DND-41 (cell line): ENCODE measurements around the gene CMTM3.

ENCODE experiments used
- ATAC-seq: fragments of 200-7000 bp; cut with Tn5 transposase; 3 replicates; pipeline ENCODE4 v1.9.1; 2021; ENCODE audit warnings: low read depth; ENCODE audit not compliant: insufficient read depth
- DNase-seq: peaks from one replicate; pipeline ENCODE4 v3.0.0-alpha.2; 2020
- H2AFZ ChIP-seq: 2 replicates; pipeline ENCODE4 v1.6.0; 2012; ENCODE audit warnings: low read depth, low read length
- H3K27ac ChIP-seq: 2 replicates; pipeline ENCODE4 v1.5.1; 2012; ENCODE audit warnings: low read length, inconsistent platforms
- H3K27me3 ChIP-seq: fragments of 200-600 bp; sonication (generic); 2 replicates; pipeline ENCODE4 v1.6.0; 2012; ENCODE audit warnings: low read length, mild to moderate bottlenecking, inconsistent platforms; ENCODE audit not compliant: insufficient read depth, poor library complexity
- H3K36me3 ChIP-seq: 2 replicates; pipeline ENCODE4 v1.5.1; 2012; ENCODE audit warnings: low read length, inconsistent platforms; ENCODE audit not compliant: insufficient read depth
- H3K4me1 ChIP-seq: 2 replicates; pipeline ENCODE4 v1.5.1; 2012; ENCODE audit warnings: mild to moderate bottlenecking, low read length; ENCODE audit not compliant: insufficient read depth
- H3K4me2 ChIP-seq: 2 replicates; pipeline ENCODE4 v1.6.0; 2012; ENCODE audit warnings: mild to moderate bottlenecking, moderate library complexity, low read length, inconsistent platforms; ENCODE audit not compliant: insufficient read depth
- H3K4me3 ChIP-seq, 2 experiments: fragments of 200-600 bp in 1 of 2; shearing (Covaris generic) in 1 of 2; 2 replicates each; pipeline ENCODE4 v1.5.1; 2012 to 2016; ENCODE audit warnings: inconsistent platforms in 2 of 2, low read length in 2 of 2, mild to moderate bottlenecking in 2 of 2, low read depth in 1 of 2, moderate library complexity in 1 of 2
- H3K79me2 ChIP-seq: 2 replicates; pipeline ENCODE4 v1.6.0; 2012; ENCODE audit warnings: low read length, inconsistent platforms; ENCODE audit not compliant: insufficient read depth
- H3K9ac ChIP-seq: 2 replicates; pipeline ENCODE4 v1.6.0; 2012; ENCODE audit warnings: low read depth, mild to moderate bottlenecking, inconsistent platforms, low read length, moderate library complexity
- H3K9me3 ChIP-seq: 2 replicates; pipeline ENCODE4 v1.5.1; 2012; ENCODE audit warnings: low read length, moderate library complexity, mild to moderate bottlenecking, inconsistent platforms; ENCODE audit not compliant: insufficient read depth, severe bottlenecking
- H4K20me1 ChIP-seq: 2 replicates; pipeline ENCODE4 v1.6.0; 2012; ENCODE audit warnings: low read length; ENCODE audit not compliant: insufficient read depth
- EZH2 ChIP-seq: IDR thresholded peaks from 3 replicates; pipeline ENCODE4 v1.6.1; 2012; ENCODE audit warnings: borderline replicate concordance, low read depth, mild to moderate bottlenecking, moderate library complexity, low read length, inconsistent platforms; ENCODE audit not compliant: severe bottlenecking
- TF ChIP-seq, protein P1 (sequence below): IDR thresholded peaks from 2 replicates; pipeline ENCODE4 v1.5.1; 2012; ENCODE audit warnings: borderline replicate concordance, low read length, moderate library complexity, mild to moderate bottlenecking; ENCODE audit not compliant: poor library complexity, severe bottlenecking; ENCODE audit errors: extremely low read depth

Gene CMTM3

GRCh38 chr16:66574531-66574930 lies 30.0 kb upstream of the CMTM3 start:
- DNase-seq: no peak
- TF ChIP-seq EZH2: no peak
- TF ChIP-seq, protein P1, sequence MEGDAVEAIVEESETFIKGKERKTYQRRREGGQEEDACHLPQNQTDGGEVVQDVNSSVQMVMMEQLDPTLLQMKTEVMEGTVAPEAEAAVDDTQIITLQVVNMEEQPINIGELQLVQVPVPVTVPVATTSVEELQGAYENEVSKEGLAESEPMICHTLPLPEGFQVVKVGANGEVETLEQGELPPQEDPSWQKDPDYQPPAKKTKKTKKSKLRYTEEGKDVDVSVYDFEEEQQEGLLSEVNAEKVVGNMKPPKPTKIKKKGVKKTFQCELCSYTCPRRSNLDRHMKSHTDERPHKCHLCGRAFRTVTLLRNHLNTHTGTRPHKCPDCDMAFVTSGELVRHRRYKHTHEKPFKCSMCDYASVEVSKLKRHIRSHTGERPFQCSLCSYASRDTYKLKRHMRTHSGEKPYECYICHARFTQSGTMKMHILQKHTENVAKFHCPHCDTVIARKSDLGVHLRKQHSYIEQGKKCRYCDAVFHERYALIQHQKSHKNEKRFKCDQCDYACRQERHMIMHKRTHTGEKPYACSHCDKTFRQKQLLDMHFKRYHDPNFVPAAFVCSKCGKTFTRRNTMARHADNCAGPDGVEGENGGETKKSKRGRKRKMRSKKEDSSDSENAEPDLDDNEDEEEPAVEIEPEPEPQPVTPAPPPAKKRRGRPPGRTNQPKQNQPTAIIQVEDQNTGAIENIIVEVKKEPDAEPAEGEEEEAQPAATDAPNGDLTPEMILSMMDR: no peak

GRCh38 chr16:66575060-66575459 lies 29.4 kb upstream of the CMTM3 start:
- Histone ChIP-seq H3K27ac (no peak overlapping the region), H4K20me1 (no peaks in the 10 kb centered on the region), H2AFZ (no peak overlapping the region), H3K27me3 (no peaks in the 10 kb centered on the region), H3K36me3 (peaks cover 8% of the 10 kb centered on the region), H3K9me3 (no peaks in the 10 kb centered on the region), H3K4me3 (no peak overlapping the region), H3K79me2 (no peaks in the 10 kb centered on the region), H3K4me1 (no peaks in the 10 kb centered on the region), H3K4me2 (no peak overlapping the region), H3K9ac (no peak overlapping the region)
- TF ChIP-seq, protein P1: no peak
- no peak for TF ChIP-seq EZH2
- no peak for ATAC-seq
- no peak for DNase-seq

More at GRCh38 chr16:66574531-66574930, 30.0 kb upstream of the CMTM3 start:
- H3K27ac ChIP-seq: no peak overlapping the region
- peaks cover 10% of the 10 kb centered on the region for H3K36me3 ChIP-seq
- no peaks in the 10 kb centered on the region for H3K9me3 ChIP-seq
- H3K4me2 ChIP-seq: no peak overlapping the region
- no peaks in the 10 kb centered on the region for H3K4me1 ChIP-seq
- H3K4me3 ChIP-seq: no peak overlapping the region
- no peak for ATAC-seq
- H4K20me1 ChIP-seq: no peaks in the 10 kb centered on the region
- no peaks in the 10 kb centered on the region for H3K27me3 ChIP-seq
- H2AFZ ChIP-seq: no peak overlapping the region
- no peak overlapping the region for H3K9ac ChIP-seq
- no peaks in the 10 kb centered on the region for H3K79me2 ChIP-seq

DNA sequence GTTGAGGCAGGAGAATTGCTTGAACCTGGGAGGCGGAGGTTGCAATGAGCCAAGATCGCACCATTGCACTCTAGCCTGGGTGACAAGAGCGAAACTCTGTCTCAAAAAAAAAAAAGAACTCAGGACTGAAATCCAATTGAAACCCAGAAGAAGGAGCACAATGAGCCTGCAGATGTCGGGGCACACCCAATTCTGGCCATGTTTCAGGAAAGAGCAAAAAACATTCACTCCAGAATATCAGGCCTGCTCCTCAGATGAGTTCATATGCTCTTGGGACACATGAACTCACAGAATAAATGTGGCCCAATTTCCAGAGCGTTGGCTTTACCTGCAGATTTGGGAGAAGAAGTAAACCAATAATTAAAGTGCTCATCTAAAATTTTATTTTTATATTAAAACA lies 28.2 kb upstream of the CMTM3 start:
- Histone ChIP-seq H3K36me3 (peaks cover 4% of the 10 kb centered on the region; the same call in 1 of the 2 replicates), H3K4me3 (no peak overlapping the region), H4K20me1 (no peaks in the 10 kb centered on the region), H3K4me2 (no peak overlapping the region), H3K79me2 (no peaks in the 10 kb centered on the region), H2AFZ (no peak overlapping the region), H3K27me3 (no peaks in the 10 kb centered on the region), H3K9ac (no peak overlapping the region), H3K4me1 (no peaks in the 10 kb centered on the region), H3K9me3 (no peaks in the 10 kb centered on the region), H3K27ac (no peak overlapping the region)
- TF ChIP-seq EZH2: no peak
- TF ChIP-seq, protein P1: no peak
- DNase-seq: no peak
- ATAC-seq: no peak
